HG03039 (cell line): ENCODE data around the gene MPIG6B.

Experiments
- ATAC-seq: cut with Tn5 transposase; IDR thresholded peaks from one replicate; pipeline ENCODE4 v1.9.1; 2021; ENCODE audit warnings: mild to moderate bottlenecking, moderate library complexity; ENCODE audit not compliant: unreplicated experiment

The MPIG6B gene

GRCh38 chr6:31736768-31737314, 13.7 kb downstream of the MPIG6B start:
- no peak for ATAC-seq

GRCh38 chr6:31737315-31737990, 14.3 kb downstream of the MPIG6B start:
- no peak for ATAC-seq

- no peak for ATAC-seq
These were observed 15.1 kb downstream of the MPIG6B start for GRCh38 chr6:31737991-31738979.

- peak; percentile 66 for ATAC-seq
These were observed 16.6 kb downstream of the MPIG6B start, which contains the start of gene MSH5 for GRCh38 chr6:31739639-31740396. Gene MSH5 (plus strand): TSS chr6:31740005. CDS start chr6:31740467, 462 bp downstream.

GRCh38 chr6:31740397-31741223, 17.4 kb downstream of the MPIG6B start:
- no peak for ATAC-seq

- no peak for ATAC-seq
These were observed 18.6 kb downstream of the MPIG6B start for GRCh38 chr6:31741815-31742214.

GRCh38 chr6:31742894-31743293, 19.7 kb downstream of the MPIG6B start:
- no peak for ATAC-seq

- ATAC-seq = no peak
These were observed 21.2 kb downstream of the MPIG6B start for GRCh38 chr6:31744422-31744821.

GRCh38 chr6:31749301-31750036, 26.3 kb downstream of the MPIG6B start:
- no peak for ATAC-seq

GRCh38 chr6:31750411-31751022, 27.3 kb downstream of the MPIG6B start:
- no peak for ATAC-seq

GRCh38 chr6:31752739-31753319, 29.7 kb downstream of the MPIG6B start:
- no peak for ATAC-seq

GRCh38 chr6:31758281-31758680, 35.1 kb downstream of the MPIG6B start:
- no peak for ATAC-seq

GRCh38 chr6:31760790-31761189, 37.6 kb downstream of the MPIG6B start:
- no peak for ATAC-seq

- ATAC-seq = no peak
These were observed 38.2 kb downstream of the MPIG6B start for GRCh38 chr6:31761343-31761742.

- ATAC-seq = no peak
These were observed 39.2 kb downstream of the MPIG6B start, which contains the start of gene SAPCD1 for GRCh38 chr6:31762356-31762755. Gene SAPCD1 (plus strand): TSS chr6:31762656. CDS start chr6:31763055, 399 bp downstream.

GRCh38 chr6:31762878-31763618, 39.9 kb downstream of the MPIG6B start:
- ATAC-seq = no peak

- no peak for ATAC-seq
These were observed 40.4 kb downstream of the MPIG6B start for GRCh38 chr6:31763619-31763940.

GRCh38 chr6:31764198-31764597, 41.0 kb downstream of the MPIG6B start:
- ATAC-seq = no peak
